Vagina (tissue), 2 donors: ENCODE results near the gene PPEF1.

Experiments used
- POLR2A ChIP-seq, 2 donors: fragments of 450-650 bp; IDR thresholded peaks; one replicate each; pipeline ENCODE4 v1.6.1; 2017; ENCODE audit warnings: antibody characterized with exemption in 2 of 2, mild to moderate bottlenecking in 2 of 2, moderate library complexity in 2 of 2
- TF ChIP-seq, protein P1 (sequence below), 3 experiments: fragments of 450-650 bp in 2 of 3; fragments of 200-600 bp in 1 of 3; sonication (generic) in 1 of 3; IDR thresholded peaks; one replicate each; pipeline ENCODE4 v1.5.1; 2017 to 2019; ENCODE audit warnings: antibody characterized with exemption in 3 of 3, mild to moderate bottlenecking in 2 of 3, moderate library complexity in 2 of 3

DNA sequence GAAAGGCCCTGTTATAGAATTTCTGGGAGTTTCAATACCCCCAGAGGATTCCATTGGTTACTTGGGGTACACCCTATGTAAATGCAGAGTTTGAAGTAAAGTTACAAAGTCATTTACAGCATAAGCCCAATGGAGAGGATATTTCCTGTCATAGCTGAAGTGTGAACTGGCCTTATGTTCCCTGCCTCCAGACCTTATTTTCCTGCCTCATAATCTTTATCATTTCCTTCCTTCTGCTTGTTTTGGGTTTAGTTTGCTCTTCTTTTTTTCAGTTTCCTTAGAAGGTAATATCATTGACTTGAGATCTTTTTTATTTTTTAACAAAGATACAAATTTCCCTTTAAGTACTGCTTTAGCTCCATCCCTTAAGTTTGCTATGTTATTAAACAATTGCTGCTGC is 85.4 kb downstream of the PPEF1 start:
- TF ChIP-seq, protein P1, sequence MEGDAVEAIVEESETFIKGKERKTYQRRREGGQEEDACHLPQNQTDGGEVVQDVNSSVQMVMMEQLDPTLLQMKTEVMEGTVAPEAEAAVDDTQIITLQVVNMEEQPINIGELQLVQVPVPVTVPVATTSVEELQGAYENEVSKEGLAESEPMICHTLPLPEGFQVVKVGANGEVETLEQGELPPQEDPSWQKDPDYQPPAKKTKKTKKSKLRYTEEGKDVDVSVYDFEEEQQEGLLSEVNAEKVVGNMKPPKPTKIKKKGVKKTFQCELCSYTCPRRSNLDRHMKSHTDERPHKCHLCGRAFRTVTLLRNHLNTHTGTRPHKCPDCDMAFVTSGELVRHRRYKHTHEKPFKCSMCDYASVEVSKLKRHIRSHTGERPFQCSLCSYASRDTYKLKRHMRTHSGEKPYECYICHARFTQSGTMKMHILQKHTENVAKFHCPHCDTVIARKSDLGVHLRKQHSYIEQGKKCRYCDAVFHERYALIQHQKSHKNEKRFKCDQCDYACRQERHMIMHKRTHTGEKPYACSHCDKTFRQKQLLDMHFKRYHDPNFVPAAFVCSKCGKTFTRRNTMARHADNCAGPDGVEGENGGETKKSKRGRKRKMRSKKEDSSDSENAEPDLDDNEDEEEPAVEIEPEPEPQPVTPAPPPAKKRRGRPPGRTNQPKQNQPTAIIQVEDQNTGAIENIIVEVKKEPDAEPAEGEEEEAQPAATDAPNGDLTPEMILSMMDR (IDR thresholded peaks at IDR 0.05): no peak
- TF ChIP-seq POLR2A (IDR thresholded peaks at IDR 0.05): no peak
